Caco-2 (cell line): ENCODE data around the gene BASP1. TPM values are rescaled to one million over a fixed set of nuclear protein-coding genes. Genes with fewer than 3 reads are reported as not detected.
"Not testable (repeated sequence)": the region's sequence is repeated elsewhere in the genome, so short reads cannot be mapped to it uniquely, and the experiment has no call there.

Experiments used
- BruUV-seq: library from RNA; stranded (reverse); fragments of 400-500 nt; replicated peaks from 2 replicates; lab custom pipeline; 2021; lab: Mats Ljungman, UMichigan
- CTCF ChIA-PET: fragments of 300-600 bp; sonication (Branson Sonifier 250); formaldehyde crosslinking; loops from one replicate; lab custom pipeline; 2022; ENCODE audit warnings: antibody characterized with exemption; lab: Charles Lee
- POLR2A ChIA-PET: fragments of 300-600 bp; sonication (Branson Sonifier 250); formaldehyde crosslinking; loops from one replicate; lab custom pipeline; 2022; ENCODE audit warnings: antibody characterized with exemption; lab: Charles Lee
- DNase-seq, 2 experiments: peaks; one replicate each; pipeline versions ENCODE4 v3.0.0 to v3.0.0-alpha.2; 2020 to 2022
- H3K27me3 ChIP-seq: replicated peaks from 2 replicates; pipeline ENCODE4 v1.6.0; 2011; ENCODE audit warnings: low read length; ENCODE audit not compliant: control insufficient read depth, insufficient read depth
- H3K36me3 ChIP-seq: 2 replicates; pipeline ENCODE4 v1.5.1; 2011; ENCODE audit warnings: low read length; ENCODE audit not compliant: control insufficient read depth, insufficient read depth
- H3K4me1 ChIP-seq: fragments of 250-450 bp; sonication (Bioruptor Pico); 2 replicates; pipeline ENCODE4 v1.5.1; 2020; ENCODE audit warnings: mild to moderate bottlenecking
- H3K4me3 ChIP-seq: 2 replicates; pipeline ENCODE4 v1.5.1; 2011; ENCODE audit warnings: low read depth, mild to moderate bottlenecking, control low read depth, low read length
- H3K9me3 ChIP-seq: fragments of 250-450 bp; sonication (Bioruptor Pico); 2 replicates; pipeline ENCODE4 v1.5.1; 2020; ENCODE audit warnings: mild to moderate bottlenecking, moderate library complexity
- H3K27ac Mint-ChIP-seq: one replicate; pipeline ENCODE4 v1.8.0; 2022; ENCODE audit warnings: mixed read lengths; ENCODE audit not compliant: unreplicated experiment
- H3K27me3 Mint-ChIP-seq: one replicate; pipeline ENCODE4 v1.8.0; 2022; ENCODE audit warnings: mixed read lengths; ENCODE audit not compliant: insufficient read depth, unreplicated experiment
- H3K36me3 Mint-ChIP-seq: one replicate; pipeline ENCODE4 v1.8.0; 2022; ENCODE audit warnings: mild to moderate bottlenecking, mixed read lengths; ENCODE audit not compliant: insufficient read depth, unreplicated experiment
- H3K4me1 Mint-ChIP-seq: one replicate; pipeline ENCODE4 v1.8.0; 2022; ENCODE audit warnings: low read depth, mixed read lengths; ENCODE audit not compliant: unreplicated experiment
- H3K4me3 Mint-ChIP-seq: one replicate; pipeline ENCODE4 v1.8.0; 2022; ENCODE audit warnings: mild to moderate bottlenecking, moderate library complexity, mixed read lengths; ENCODE audit not compliant: unreplicated experiment
- H3K9me3 Mint-ChIP-seq: one replicate; pipeline ENCODE4 v1.8.0; 2022; ENCODE audit warnings: mixed read lengths; ENCODE audit not compliant: unreplicated experiment
- intact Hi-C: fragments of 100-400 bp; cut with micrococcal nuclease; formaldehyde crosslinking; loops from one replicate; pipeline ENCODE4 v1.10.0; 2022; ENCODE audit not compliant: unreplicated experiment
- total RNA-seq: library from RNA; stranded (reverse); gene quantifications from 2 replicates; pipeline ENCODE4 v1.2.3, GENCODE V29; 2022
- TF ChIP-seq, protein P1 (sequence below), 2 experiments: fragments of 200-600 bp in 1 of 2; IDR thresholded peaks; 1 replicate in 1 of 2; 2 replicates in 1 of 2; pipeline versions ENCODE4 v1.5.1 to v1.8.0; 2011 to 2022; ENCODE audit warnings: antibody characterized with exemption in 1 of 2, control low read depth in 1 of 2, inconsistent platforms in 1 of 2, low read depth in 1 of 2, low read length in 1 of 2, mild to moderate bottlenecking in 1 of 2, moderate library complexity in 1 of 2; ENCODE audit not compliant: insufficient read depth in 1 of 2, severe bottlenecking in 1 of 2, unreplicated experiment in 1 of 2

Gene BASP1
- total RNA-seq, 1 experiment from 2014 or later, result 78.1 TPM

DNA sequence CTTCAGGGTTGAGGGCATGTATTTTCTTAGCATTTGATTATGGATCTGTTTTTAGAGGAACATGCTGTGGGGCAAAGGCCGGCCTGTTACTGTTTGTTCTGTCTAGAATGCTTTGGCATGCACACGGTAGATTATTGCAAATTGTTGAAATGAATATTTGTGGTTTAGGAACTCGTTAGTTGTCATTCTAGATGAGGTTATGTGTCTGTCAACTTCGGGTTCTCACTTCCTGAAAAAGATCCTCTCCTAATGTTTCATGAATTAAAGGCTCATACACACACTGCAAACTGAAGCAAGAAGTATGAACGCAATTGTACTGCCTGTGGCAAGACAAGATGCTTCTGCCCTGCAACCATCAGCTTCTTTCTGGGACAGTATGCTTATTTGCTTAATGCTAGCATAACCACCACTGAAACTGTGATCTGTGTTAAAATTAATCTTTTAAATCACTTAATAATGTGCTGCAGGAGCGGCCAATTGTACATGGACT lies 99.6 kb downstream of the BASP1 start:
- no TSS peak for BruUV-seq
- no peak for DNase-seq
- H3K36me3 Mint-ChIP-seq, result no peaks in the 10 kb centered on the region
- Histone ChIP-seq H3K4me1 (peaks cover 30% of the 10 kb centered on the region), H3K36me3 (no peaks in the 10 kb centered on the region), H3K9me3 (no peaks in the 10 kb centered on the region), H3K4me3 (no peak overlapping the region), H3K27me3 (no peaks in the 10 kb centered on the region)
- no peaks in the 10 kb centered on the region for H3K27me3 Mint-ChIP-seq
- POLR2A ChIA-PET, result no interaction called here
- H3K27ac Mint-ChIP-seq, result peak overlapping the region; percentile 10
- intact Hi-C loops, result no loop called here
- H3K4me1 Mint-ChIP-seq, result peaks cover 44% of the 10 kb centered on the region
- TF ChIP-seq, protein P1, sequence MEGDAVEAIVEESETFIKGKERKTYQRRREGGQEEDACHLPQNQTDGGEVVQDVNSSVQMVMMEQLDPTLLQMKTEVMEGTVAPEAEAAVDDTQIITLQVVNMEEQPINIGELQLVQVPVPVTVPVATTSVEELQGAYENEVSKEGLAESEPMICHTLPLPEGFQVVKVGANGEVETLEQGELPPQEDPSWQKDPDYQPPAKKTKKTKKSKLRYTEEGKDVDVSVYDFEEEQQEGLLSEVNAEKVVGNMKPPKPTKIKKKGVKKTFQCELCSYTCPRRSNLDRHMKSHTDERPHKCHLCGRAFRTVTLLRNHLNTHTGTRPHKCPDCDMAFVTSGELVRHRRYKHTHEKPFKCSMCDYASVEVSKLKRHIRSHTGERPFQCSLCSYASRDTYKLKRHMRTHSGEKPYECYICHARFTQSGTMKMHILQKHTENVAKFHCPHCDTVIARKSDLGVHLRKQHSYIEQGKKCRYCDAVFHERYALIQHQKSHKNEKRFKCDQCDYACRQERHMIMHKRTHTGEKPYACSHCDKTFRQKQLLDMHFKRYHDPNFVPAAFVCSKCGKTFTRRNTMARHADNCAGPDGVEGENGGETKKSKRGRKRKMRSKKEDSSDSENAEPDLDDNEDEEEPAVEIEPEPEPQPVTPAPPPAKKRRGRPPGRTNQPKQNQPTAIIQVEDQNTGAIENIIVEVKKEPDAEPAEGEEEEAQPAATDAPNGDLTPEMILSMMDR (IDR thresholded peaks at IDR 0.05; ENCODE audit: insufficient read depth in 1 of 2, low read depth in 1 of 2, low read length in 1 of 2, severe bottlenecking in 1 of 2, unreplicated experiment in 1 of 2), result no peak
- peaks cover 5% of the 10 kb centered on the region for H3K9me3 Mint-ChIP-seq
- no peak overlapping the region for H3K4me3 Mint-ChIP-seq
- CTCF ChIA-PET, result no interaction called here

DNA sequence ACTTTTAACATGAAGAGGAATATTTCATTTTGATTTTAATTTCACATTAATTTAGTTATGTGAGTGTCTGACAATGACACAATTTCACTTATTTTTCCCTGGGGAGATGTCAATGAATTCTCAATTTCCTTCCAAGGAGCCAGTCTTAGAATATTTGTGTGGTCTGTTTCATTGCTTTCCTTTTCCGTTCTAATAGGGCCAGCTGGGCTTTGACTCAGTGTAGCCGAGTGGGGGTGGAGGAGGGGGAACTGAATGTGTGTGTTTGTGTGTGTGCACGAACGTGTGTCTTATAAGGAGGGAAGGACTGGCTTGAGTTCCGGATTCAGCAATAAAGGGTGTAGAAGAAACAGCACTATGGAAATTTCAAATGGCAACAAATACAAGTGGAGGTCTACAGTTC lies 100.0 kb downstream of the BASP1 start:
- no TSS peak for BruUV-seq
- Histone ChIP-seq H3K27me3 (no peaks in the 10 kb centered on the region), H3K4me3 (no peak overlapping the region), H3K9me3 (no peaks in the 10 kb centered on the region), H3K36me3 (no peaks in the 10 kb centered on the region), H3K4me1 (peaks cover 25% of the 10 kb centered on the region)
- H3K27me3 Mint-ChIP-seq, result no peaks in the 10 kb centered on the region
- TF ChIP-seq, protein P1 (IDR thresholded peaks at IDR 0.05; ENCODE audit: insufficient read depth in 1 of 2, low read depth in 1 of 2, low read length in 1 of 2, severe bottlenecking in 1 of 2, unreplicated experiment in 1 of 2), result no peak
- no peak for DNase-seq
- H3K4me3 Mint-ChIP-seq, result no peak overlapping the region
- peak overlapping the region; percentile 10 for H3K27ac Mint-ChIP-seq
- intact Hi-C loops, result no loop called here
- ChIA-PET POLR2A (no interaction called here), CTCF (no interaction called here)
- no peaks in the 10 kb centered on the region for H3K36me3 Mint-ChIP-seq
- peaks cover 5% of the 10 kb centered on the region for H3K9me3 Mint-ChIP-seq
- peaks cover 40% of the 10 kb centered on the region for H3K4me1 Mint-ChIP-seq

DNA sequence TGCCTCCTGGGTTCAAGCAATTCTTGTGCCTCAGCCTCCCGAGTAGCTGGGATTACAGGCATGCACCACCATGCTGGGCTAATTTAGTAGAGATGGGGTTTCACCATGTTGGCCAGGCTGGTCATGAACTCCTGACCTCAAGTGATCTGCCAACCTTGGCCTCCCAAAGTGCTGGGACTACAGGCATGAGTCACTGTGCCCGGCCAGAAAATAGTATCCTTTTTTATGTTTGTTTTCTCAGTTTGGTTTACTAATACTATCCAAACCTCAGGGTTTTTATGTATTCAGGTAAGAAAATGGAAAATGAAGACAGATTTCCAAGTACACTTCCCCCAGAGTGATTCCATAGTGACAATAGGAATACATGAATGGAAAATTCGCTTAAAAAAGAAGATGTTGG lies 101.7 kb downstream of the BASP1 start:
- H3K36me3 ChIP-seq, H3K36me3 Mint-ChIP-seq, H3K9me3 Mint-ChIP-seq, CTCF ChIA-PET, H3K27ac Mint-ChIP-seq, intact Hi-C loops, H3K4me3 Mint-ChIP-seq, H3K27me3 Mint-ChIP-seq, BruUV-seq, H3K4me3 ChIP-seq, POLR2A ChIA-PET, H3K9me3 ChIP-seq, DNase-seq, H3K27me3 ChIP-seq: not testable (repeated sequence)
- peaks cover 28% of the 10 kb centered on the region for H3K4me1 Mint-ChIP-seq
- H3K4me1 ChIP-seq, result peaks cover 10% of the 10 kb centered on the region; the same call in 1 of the 2 replicates
